ENCODE results near the gene REXO1.

Gene REXO1

GRCh38 chr19:1847684-1848398, 442 bp downstream of the REXO1 start:
- no peak for DNase-seq

- DNase-seq: no peak
Observed at GRCh38 chr19:1847348-1847683, 967 bp downstream of the REXO1 start.

GRCh38 chr19:1846517-1847204, 1.6 kb downstream of the REXO1 start:
- no peak for DNase-seq

DNA sequence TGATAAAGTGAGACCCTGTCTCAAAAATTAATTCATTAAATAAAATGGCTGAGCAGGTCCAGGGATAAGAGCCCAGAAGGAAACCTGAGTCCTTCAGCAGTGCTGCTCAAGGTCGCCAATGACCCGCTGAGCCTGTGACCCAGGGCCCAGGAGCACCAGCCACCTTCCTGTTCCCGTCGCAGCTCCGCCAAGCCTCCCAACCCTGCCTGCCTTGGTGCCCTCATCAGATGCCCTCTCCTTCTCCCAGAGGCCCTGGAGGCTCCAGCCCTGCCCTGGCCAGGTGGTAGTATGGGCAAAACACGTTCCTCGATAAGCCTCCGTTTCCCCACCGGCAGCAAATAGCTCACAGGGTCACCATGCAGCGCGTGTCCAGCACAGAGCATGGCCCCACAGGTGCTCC, 2.6 kb downstream of the REXO1 start:
- DNase-seq: no peak

DNA sequence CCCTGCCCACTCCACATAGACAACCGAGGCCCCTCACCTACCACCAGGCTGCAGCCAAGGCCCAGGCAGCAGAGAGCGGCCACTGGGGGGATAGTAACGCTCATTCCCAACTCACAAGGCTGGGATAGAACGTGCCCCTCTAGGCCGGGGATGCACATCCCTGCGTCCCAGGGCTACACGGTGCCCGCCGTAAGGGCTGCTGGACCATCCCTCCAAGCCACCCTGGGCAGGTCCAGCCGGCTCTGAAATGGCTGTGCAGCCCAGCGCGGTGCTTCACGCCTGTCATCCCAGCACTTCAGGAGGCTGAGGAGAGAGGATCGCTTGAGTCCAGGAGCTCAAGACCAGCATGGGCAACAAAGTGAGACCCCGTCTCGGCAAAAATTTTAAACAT, 3.2 kb downstream of the REXO1 start:
- DNase-seq: no peak

GRCh38 chr19:1844513-1845124, 3.7 kb downstream of the REXO1 start:
- no peak for DNase-seq

DNA sequence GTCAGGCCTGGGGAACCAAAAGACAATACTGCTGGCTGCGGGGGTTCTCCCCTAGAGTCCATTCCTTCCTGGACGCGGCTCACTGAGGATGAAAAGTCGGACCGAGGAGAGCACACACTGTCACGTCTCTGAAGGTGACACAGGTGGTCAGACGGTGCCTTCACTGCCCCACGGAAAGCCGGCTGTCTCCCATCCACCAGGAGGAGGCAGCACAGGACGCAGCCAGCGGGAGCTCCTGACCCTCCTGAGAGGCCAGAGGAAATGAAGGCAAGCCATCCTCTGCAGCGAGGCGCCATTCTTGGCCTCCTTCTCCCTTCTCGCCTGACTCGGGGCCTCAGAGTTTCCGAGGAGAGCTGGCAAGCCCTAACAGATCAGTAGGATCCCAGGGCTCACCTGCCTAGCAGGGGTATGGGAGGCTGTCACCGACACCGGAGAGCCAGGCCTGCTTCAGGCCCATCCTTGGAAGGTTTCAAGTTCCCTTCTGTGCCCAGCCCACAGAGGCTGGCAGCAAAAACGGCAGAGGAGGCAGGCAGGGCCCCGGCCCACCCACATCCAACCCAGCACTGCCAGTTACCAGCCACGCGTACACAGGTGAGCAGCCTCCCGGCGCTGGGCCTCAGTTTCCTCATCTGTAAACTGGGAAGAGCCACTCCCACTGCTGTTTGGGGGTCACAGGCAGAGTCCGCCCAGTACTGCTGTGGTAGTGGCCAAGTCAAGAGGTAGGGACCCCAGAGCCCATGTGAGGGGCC, 4.5 kb downstream of the REXO1 start:
- DNase-seq: no peak

- DNase-seq: no peak
Observed at GRCh38 chr19:1843116-1843515, 5.2 kb downstream of the REXO1 start.

GRCh38 chr19:1841209-1841924, 6.9 kb downstream of the REXO1 start:
- no peak for DNase-seq

- DNase-seq: no peak
Observed at GRCh38 chr19:1840541-1841115, 7.7 kb downstream of the REXO1 start.

GRCh38 chr19:1839658-1840540, 8.4 kb downstream of the REXO1 start:
- DNase-seq: no peak

GRCh38 chr19:1837625-1838105, 10.6 kb downstream of the REXO1 start:
- no peak for DNase-seq

DNA sequence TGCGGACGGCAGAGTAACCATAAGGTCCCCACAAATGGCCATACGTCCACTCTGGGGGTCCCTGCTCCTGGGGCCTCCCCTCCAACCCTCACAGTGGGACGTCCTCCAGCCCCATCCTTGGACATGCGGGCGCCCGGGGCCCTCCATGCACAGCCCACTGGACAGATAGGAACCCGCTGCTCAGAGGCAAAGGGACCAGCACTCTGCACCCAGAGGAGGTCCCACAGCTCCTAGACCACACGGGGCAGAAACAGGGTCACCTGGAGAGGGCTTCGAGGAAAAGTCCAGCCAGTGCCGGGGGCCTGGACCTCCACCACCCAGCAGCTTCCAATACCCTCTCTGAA, 11.1 kb downstream of the REXO1 start:
- DNase-seq: no peak

- DNase-seq: no peak
Observed at GRCh38 chr19:1836458-1837221, 11.6 kb downstream of the REXO1 start.

GRCh38 chr19:1833540-1833939, 14.7 kb downstream of the REXO1 start:
- no peak for DNase-seq

DNA sequence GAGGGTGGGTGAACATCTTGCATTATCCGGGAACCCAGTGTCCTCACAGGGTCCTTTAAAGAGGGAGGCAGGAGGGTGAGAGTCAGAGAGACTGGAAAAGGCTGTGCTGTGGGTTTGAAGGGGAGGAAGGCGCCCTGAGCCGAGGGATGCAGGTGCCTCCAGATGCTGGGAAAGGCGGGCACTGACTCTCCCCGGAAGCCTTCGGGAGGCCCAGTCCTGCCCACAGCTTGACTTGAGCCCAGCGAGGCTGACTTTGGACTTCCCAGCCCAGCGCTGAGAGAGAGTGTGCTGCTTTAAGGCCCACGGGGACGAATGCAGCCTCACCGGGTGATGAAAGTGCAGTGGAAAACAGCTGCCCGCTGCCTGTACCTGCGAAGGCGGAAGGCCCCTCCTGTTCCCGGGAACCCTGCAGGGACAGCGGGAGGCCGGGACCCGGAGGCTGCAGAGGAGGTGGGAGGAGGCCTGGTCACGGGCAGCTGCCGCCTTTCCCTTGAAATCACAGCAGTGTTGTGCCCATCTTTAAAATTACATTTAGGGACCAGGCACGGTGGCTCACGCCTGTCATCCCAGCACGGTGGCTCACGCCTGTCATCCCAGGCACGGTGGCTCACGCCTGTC, 16.1 kb downstream of the REXO1 start:
- DNase-seq: no peak

DNA sequence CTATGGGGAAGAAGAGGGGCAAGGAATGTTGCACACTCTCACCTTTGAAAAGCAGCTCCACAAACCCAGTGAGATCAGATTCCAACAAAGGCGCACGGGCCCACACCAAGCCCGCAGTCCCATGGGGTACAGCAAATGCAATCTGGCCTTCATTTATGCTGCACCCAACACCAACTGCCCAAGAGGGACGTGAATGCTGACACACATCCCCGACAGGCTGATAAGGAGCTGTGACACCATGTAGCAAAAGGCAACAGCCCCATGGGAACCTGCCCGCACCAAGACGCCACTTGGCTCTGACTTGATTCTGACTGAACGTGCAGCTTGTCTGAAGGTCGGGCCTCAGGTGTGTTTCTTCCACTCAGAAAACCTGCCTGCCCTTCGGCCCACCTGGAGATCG, 17.3 kb downstream of the REXO1 start:
- DNase-seq: no peak

GRCh38 chr19:1830568-1830967, 17.7 kb downstream of the REXO1 start:
- no peak for DNase-seq

DNA sequence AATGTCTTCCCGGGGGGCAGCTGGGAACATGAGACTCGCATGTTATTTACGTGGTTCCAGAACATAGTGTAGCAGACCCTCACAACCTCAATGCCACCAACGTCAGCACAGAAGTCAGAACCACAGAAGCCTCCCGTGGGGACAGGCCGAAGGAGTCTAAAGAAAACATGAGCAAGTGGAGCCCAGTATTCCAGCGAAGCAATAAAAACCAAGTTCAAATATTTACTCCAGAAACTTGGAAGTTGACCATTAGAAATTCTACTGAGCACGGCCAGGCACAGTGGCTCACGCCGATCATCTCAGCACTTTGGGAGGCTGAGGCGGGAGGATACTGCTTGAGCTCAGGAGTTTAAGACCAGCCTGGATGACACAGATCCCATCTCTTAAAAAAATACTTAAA, 18.3 kb downstream of the REXO1 start:
- no peak for DNase-seq
